NT2/D1 (cell line): ENCODE measurements around the gene OR5M11.

ENCODE experiments used
- SUZ12 ChIP-seq: IDR thresholded peaks from 2 replicates; pipeline ENCODE4 v1.6.1; 2011; ENCODE audit not compliant: insufficient read length, insufficient read depth; ENCODE audit errors: extremely low read depth
- YY1 ChIP-seq: IDR thresholded peaks from 2 replicates; pipeline ENCODE4 v1.6.1; 2011; ENCODE audit not compliant: insufficient read length, insufficient read depth
- ZNF274 ChIP-seq: IDR thresholded peaks from 2 replicates; pipeline ENCODE4 v1.6.1; 2011; ENCODE audit warnings: mild to moderate bottlenecking, low read depth, low read length

DNA sequence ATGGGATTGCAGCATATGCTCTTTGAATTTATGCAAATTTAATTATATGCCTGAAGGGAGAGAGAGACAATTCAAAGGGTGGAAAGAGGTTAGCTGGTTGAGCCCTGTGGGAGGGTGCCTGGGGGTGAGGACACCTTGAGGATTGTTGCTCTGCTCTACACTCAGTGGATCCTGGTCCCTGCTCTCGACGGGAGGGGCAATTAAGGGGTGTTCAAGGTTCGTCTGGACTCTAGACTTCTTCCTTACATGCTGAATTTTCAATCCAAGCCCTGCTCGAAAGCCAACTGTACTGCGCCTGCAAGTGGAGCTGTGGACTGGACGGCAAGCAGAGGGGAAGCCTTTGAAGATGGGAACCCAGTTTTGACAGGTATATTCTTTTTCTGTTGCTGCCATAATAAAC lies 15.5 kb upstream of the OR5M11 start:
- no peak for TF ChIP-seq ZNF274
- TF ChIP-seq YY1: no peak
- no peak for TF ChIP-seq SUZ12
